BJ (cell line): ENCODE measurements around the gene ZSCAN22. TPM values are rescaled to one million over a fixed set of nuclear protein-coding genes. Genes with fewer than 3 reads are reported as not detected.
A peak's percentile ranks its signal among the peaks of the same experiment; 100 is the strongest.
"Not testable (repeated sequence)": the region's sequence is repeated elsewhere in the genome, so short reads cannot be mapped to it uniquely, and the experiment has no call there.

Source experiments
- CTCF ChIA-PET: fragments of 350-600 bp; formaldehyde crosslinking; extraction: SDS; loops from one replicate; lab custom pipeline; 2021; ENCODE audit warnings: antibody characterized with exemption, inconsistent platforms; lab: Yijun Ruan, JAX
- POLR2A ChIA-PET: fragments of 300-600 bp; sonication (Branson Sonifier 250); formaldehyde crosslinking; extraction: SDS; loops from one replicate; lab custom pipeline; 2021; ENCODE audit warnings: antibody characterized with exemption; lab: Charles Lee
- DNase-seq: peaks from one replicate; pipeline ENCODE4 v3.0.0-alpha.2; 2011; ENCODE audit warnings: low read depth
- H3K27me3 ChIP-seq: 2 replicates; pipeline ENCODE4 v1.6.0; 2011; ENCODE audit warnings: low read length; ENCODE audit not compliant: control insufficient read depth, insufficient read depth
- H3K36me3 ChIP-seq: 2 replicates; pipeline ENCODE4 v1.5.1; 2011; ENCODE audit warnings: low read length; ENCODE audit not compliant: control insufficient read depth, insufficient read depth
- H3K4me3 ChIP-seq: 2 replicates; pipeline ENCODE4 v1.5.1; 2011; ENCODE audit warnings: low read depth, mild to moderate bottlenecking, control low read depth, low read length
- CTCF ChIP-seq: IDR thresholded peaks from 2 replicates; pipeline ENCODE4 v1.5.1; 2011; ENCODE audit warnings: low read depth, mild to moderate bottlenecking, control low read depth, inconsistent platforms, low read length, moderate library complexity; ENCODE audit not compliant: insufficient read depth
- polyA plus RNA-seq: library from polyadenylated mRNA; depleted of rRNA; stranded (reverse); fragments of >200 nt; gene quantifications from 2 replicates; pipeline ENCODE4 v1.2.3, GENCODE V29; 2011

ZSCAN22 gene
- polyA plus RNA-seq, 1 experiment = 2.3 TPM

GRCh38 chr19:58346961-58347929, 20.5 kb downstream of the ZSCAN22 start:
- ChIA-PET POLR2A (interaction anchor here (0.6 kb wide), 1 partner anchor 26 kb away, joined by 4 read pairs; no protein-coding TSS in a partner anchor), CTCF (interaction anchor here (0.7 to 1.2 kb wide), 4 partner anchors 12 to 172 kb away, joined by 3 to 5 read pairs (median 4); partner anchors contain the start of genes ZBTB45 and ZNF497)
- Histone ChIP-seq H3K4me3 (peak overlapping the region; percentile 91), H3K27me3 (no peaks in the 10 kb centered on the region), H3K36me3 (peaks cover 10% of the 10 kb centered on the region)
- no peak for DNase-seq
- no peak for TF ChIP-seq CTCF

- CTCF ChIA-PET = interaction anchor here (1.0 to 1.2 kb wide), 2 partner anchors 11 to 14 kb away, joined by 5 read pairs; partner anchors contain the start of gene ZNF497
- POLR2A ChIA-PET = not testable (repeated sequence)
Observed at GRCh38 chr19:58348080-58348479, 21.3 kb downstream of the ZSCAN22 start.

GRCh38 chr19:58349590-58349989, 22.8 kb downstream of the ZSCAN22 start:
- H3K36me3 ChIP-seq = peaks cover 14% of the 10 kb centered on the region
- ChIA-PET POLR2A (no interaction called here), CTCF (interaction anchor here (0.7 kb wide), 1 partner anchor 16 kb away, joined by 3 read pairs; no protein-coding TSS in a partner anchor)
- no peak for DNase-seq
- no peak for TF ChIP-seq CTCF
- no peaks in the 10 kb centered on the region for H3K27me3 ChIP-seq
- no peak overlapping the region for H3K4me3 ChIP-seq

More at GRCh38 chr19:58348080-58348479, 21.3 kb downstream of the ZSCAN22 start:
- not testable (repeated sequence) for DNase-seq, H3K27me3 ChIP-seq
- peaks cover 12% of the 10 kb centered on the region for H3K36me3 ChIP-seq
- H3K4me3 ChIP-seq = peak overlapping the region; percentile 91

- TF ChIP-seq CTCF = no peak
Observed at GRCh38 chr19:58350001-58350861, 23.4 kb downstream of the ZSCAN22 start.

GRCh38 chr19:58350871-58351557, 24.2 kb downstream of the ZSCAN22 start:
- Histone ChIP-seq H3K4me3 (no peak overlapping the region), H3K36me3 (peaks cover 14% of the 10 kb centered on the region), H3K27me3 (no peaks in the 10 kb centered on the region)
- DNase-seq = no peak
- no peak for TF ChIP-seq CTCF
- POLR2A ChIA-PET = no interaction called here
- CTCF ChIA-PET = no interaction called here

More at GRCh38 chr19:58350001-58350861, 23.4 kb downstream of the ZSCAN22 start:
- no peak for DNase-seq
- POLR2A ChIA-PET = no interaction called here
- H3K4me3 ChIP-seq = no peak overlapping the region
- CTCF ChIA-PET = interaction anchor here (0.7 kb wide), 1 partner anchor 15 kb away, joined by 3 read pairs; no protein-coding TSS in a partner anchor
- no peaks in the 10 kb centered on the region for H3K27me3 ChIP-seq
- peaks cover 14% of the 10 kb centered on the region for H3K36me3 ChIP-seq
